CD4-positive, CD25-positive, alpha-beta regulatory T cell (primary cell): Measurements from ENCODE around the gene SLC25A38. TPM values are rescaled to one million over a fixed set of nuclear protein-coding genes. Genes with fewer than 3 reads are reported as not detected.

Experiments
- ATAC-seq, 2 donors: fragments of 150-1000 bp; cut with Tn5 transposase; one replicate each; pipeline ENCODE4 v1.10.0; 2021; ENCODE audit warnings: low read depth in 2 of 2, moderate number of reproducible peaks in 2 of 2, moderate library complexity in 1 of 2
- DNase-seq, 3 donors: peaks; one replicate each; pipeline versions ENCODE4 v3.0.0 to v3.0.0-alpha.2; 2012 to 2022; ENCODE audit warnings: mixed read lengths in 1 of 3
- H3K27ac ChIP-seq: one replicate; pipeline ENCODE4 v1.7.0; 2013; ENCODE audit warnings: mild to moderate bottlenecking, low read length; ENCODE audit not compliant: insufficient read depth, poor library complexity, severe bottlenecking
- H3K27me3 ChIP-seq: one replicate; pipeline ENCODE4 v1.7.0; 2013; ENCODE audit warnings: low read length; ENCODE audit not compliant: control insufficient read depth, insufficient read depth
- H3K36me3 ChIP-seq: one replicate; pipeline ENCODE4 v1.7.0; 2013; ENCODE audit warnings: mild to moderate bottlenecking, low read length, moderate library complexity; ENCODE audit not compliant: control insufficient read depth, insufficient read depth
- H3K4me1 ChIP-seq: 2 replicates; pipeline ENCODE4 v1.7.0; 2013; ENCODE audit warnings: mild to moderate bottlenecking, low read length; ENCODE audit not compliant: insufficient read depth, control insufficient read depth, poor library complexity, severe bottlenecking
- H3K4me3 ChIP-seq: one replicate; pipeline ENCODE4 v1.7.0; 2013; ENCODE audit warnings: low read depth, mild to moderate bottlenecking, low read length, moderate library complexity
- H3K9me3 ChIP-seq, 2 experiments: 1 replicate in 1 of 2; 2 replicates in 1 of 2; pipeline ENCODE4 v1.7.0; 2013; ENCODE audit warnings: low read length in 2 of 2, mild to moderate bottlenecking in 1 of 2, moderate library complexity in 1 of 2; ENCODE audit not compliant: control insufficient read depth in 2 of 2
- H3K27ac Mint-ChIP-seq, 3 donors: one replicate each; pipeline ENCODE4 v1.8.0; 2020 to 2022; ENCODE audit warnings: mild to moderate bottlenecking in 3 of 3, mixed read lengths in 3 of 3, moderate library complexity in 2 of 3
- H3K27me3 Mint-ChIP-seq: one replicate; pipeline ENCODE4 v1.8.0; 2022; ENCODE audit warnings: mild to moderate bottlenecking, mixed read lengths
- H3K36me3 Mint-ChIP-seq: one replicate; pipeline ENCODE4 v1.8.0; 2020; ENCODE audit warnings: mixed read lengths
- H3K4me1 Mint-ChIP-seq, 4 donors: one replicate each; pipeline ENCODE4 v1.8.0; 2020 to 2022; ENCODE audit warnings: mixed read lengths in 4 of 4, mild to moderate bottlenecking in 1 of 4
- H3K4me3 Mint-ChIP-seq, 4 donors: one replicate each; pipeline ENCODE4 v1.8.0; 2020 to 2022; ENCODE audit warnings: mild to moderate bottlenecking in 4 of 4, mixed read lengths in 4 of 4, moderate library complexity in 3 of 4
- H3K9me3 Mint-ChIP-seq, 7 donors: one replicate each; pipeline ENCODE4 v1.8.0; 2020 to 2022; ENCODE audit warnings: mixed read lengths in 7 of 7, mild to moderate bottlenecking in 3 of 7, moderate library complexity in 2 of 7
- polyA plus RNA-seq, 4 donors: library from polyadenylated mRNA; unstranded; fragments of 300-500 nt; fragmentation: Illumina TruSeq; gene quantifications; one replicate each; pipeline ENCODE4 v1.2.3, GENCODE V29; 2021
- total RNA-seq: library from RNA; stranded (reverse); gene quantifications from one replicate; pipeline ENCODE4 v1.2.3, GENCODE V29; 2022

The SLC25A38 gene
- total and polyA plus RNA-seq, 5 donors from 2014 or later: 52.2 to 70.1 (median 65.0) TPM

- H3K27me3 ChIP-seq: no peaks in the 10 kb centered on the region
- no peaks in the 10 kb centered on the region for H3K9me3 ChIP-seq
- H3K4me1 ChIP-seq: peaks cover 12% of the 10 kb centered on the region
- H3K27ac ChIP-seq: no peak overlapping the region
- H3K36me3 Mint-ChIP-seq: peaks cover 5% of the 10 kb centered on the region
- H3K9me3 Mint-ChIP-seq: no peaks in the 10 kb centered on the region
- no peak overlapping the region for H3K27ac Mint-ChIP-seq
- ATAC-seq (peak; percentile 80 to 89), DNase-seq (peak; percentile 50 to 83 (median 70))
- peaks cover 10 to 18% (median 12%) of the 10 kb centered on the region in 4 donors for H3K4me1 Mint-ChIP-seq
- H3K4me3 Mint-ChIP-seq: peak overlapping the region in 2 of 4 donors; percentile 17 to 79
- H3K27me3 Mint-ChIP-seq: no peaks in the 10 kb centered on the region
- H3K36me3 ChIP-seq: no peaks in the 10 kb centered on the region
- no peak overlapping the region for H3K4me3 ChIP-seq
These were observed 5.1 kb upstream of the SLC25A38 start for GRCh38 chr3:39378088-39378487.

- Histone ChIP-seq H3K27me3 (no peaks in the 10 kb centered on the region), H3K27ac (no peak overlapping the region), H3K4me3 (no peak overlapping the region), H3K4me1 (peaks cover 20% of the 10 kb centered on the region), H3K9me3 (no peaks in the 10 kb centered on the region), H3K36me3 (no peaks in the 10 kb centered on the region)
- Mint-ChIP-seq H3K9me3 (no peaks in the 10 kb centered on the region), H3K27me3 (no peaks in the 10 kb centered on the region), H3K27ac (no peak overlapping the region), H3K4me3 (peak overlapping the region in 1 of 4 donors; percentile 83), H3K36me3 (peaks cover 5% of the 10 kb centered on the region), H3K4me1 (peaks cover 10 to 25% (median 15%) of the 10 kb centered on the region in 4 donors)
- no peak for ATAC-seq
- DNase-seq: no peak
These were observed 4.0 kb upstream of the SLC25A38 start for GRCh38 chr3:39378957-39379777.

- DNase-seq (no peak), ATAC-seq (no peak)
- Mint-ChIP-seq H3K27me3 (no peaks in the 10 kb centered on the region), H3K4me1 (peaks cover 10 to 31% (median 18%) of the 10 kb centered on the region in 4 donors), H3K36me3 (peaks cover 5% of the 10 kb centered on the region), H3K27ac (peak overlapping the region in 1 of 3 donors; percentile 59), H3K9me3 (no peaks in the 10 kb centered on the region), H3K4me3 (peak overlapping the region in 2 of 4 donors; percentile 38 to 83)
- Histone ChIP-seq H3K27ac (no peak overlapping the region), H3K4me3 (no peak overlapping the region), H3K4me1 (peaks cover 25% of the 10 kb centered on the region), H3K36me3 (no peaks in the 10 kb centered on the region), H3K27me3 (no peaks in the 10 kb centered on the region), H3K9me3 (no peaks in the 10 kb centered on the region)
These were observed 3.4 kb upstream of the SLC25A38 start for GRCh38 chr3:39379778-39380155.

GRCh38 chr3:39381432-39381831, 1.7 kb upstream of the SLC25A38 start:
- H3K4me3 Mint-ChIP-seq: peak overlapping the region in 3 of 4 donors; percentile 16 to 98 (median 63)
- peaks cover 8% of the 10 kb centered on the region for H3K36me3 Mint-ChIP-seq
- peaks cover 19 to 47% (median 31%) of the 10 kb centered on the region in 4 donors for H3K4me1 Mint-ChIP-seq

GRCh38 chr3:39383881-39384664, 903 bp downstream of the SLC25A38 start:
- Mint-ChIP-seq H3K4me1 (peaks cover 40 to 63% (median 48%) of the 10 kb centered on the region in 4 donors), H3K36me3 (peaks cover 8% of the 10 kb centered on the region), H3K4me3 (peak overlapping the region; percentile 98 to 100 (median 99)), H3K9me3 (peaks cover 0 to 1% (median 0%) of the 10 kb centered on the region in 7 donors), H3K27ac (peak overlapping the region; percentile 93 to 99 (median 99)), H3K27me3 (no peaks in the 10 kb centered on the region)
- H3K4me3 ChIP-seq: peak overlapping the region; percentile 88
- ATAC-seq: peak; percentile 78 to 81
- no peaks in the 10 kb centered on the region for H3K9me3 ChIP-seq
- H3K27ac ChIP-seq: peak overlapping the region; percentile 97
- H3K4me1 ChIP-seq: peaks cover 63% of the 10 kb centered on the region
- DNase-seq: peak; percentile 93 to 95 (median 93)
- H3K36me3 ChIP-seq: no peaks in the 10 kb centered on the region
- H3K27me3 ChIP-seq: no peaks in the 10 kb centered on the region

More at GRCh38 chr3:39381432-39381831, 1.7 kb upstream of the SLC25A38 start:
- Histone ChIP-seq H3K9me3 (no peaks in the 10 kb centered on the region), H3K27me3 (no peaks in the 10 kb centered on the region), H3K4me3 (no peak overlapping the region), H3K4me1 (peaks cover 42% of the 10 kb centered on the region), H3K36me3 (no peaks in the 10 kb centered on the region), H3K27ac (no peak overlapping the region)
- no peaks in the 10 kb centered on the region for H3K27me3 Mint-ChIP-seq
- DNase-seq (no peak), ATAC-seq (no peak)
- peak overlapping the region in 1 of 3 donors; percentile 25 for H3K27ac Mint-ChIP-seq
- H3K9me3 Mint-ChIP-seq: no peaks in the 10 kb centered on the region

- ATAC-seq: no peak
These were observed 1.5 kb downstream of the SLC25A38 start for GRCh38 chr3:39384665-39385000.

GRCh38 chr3:39385456-39386090, 2.4 kb downstream of the SLC25A38 start:
- peaks cover 74% of the 10 kb centered on the region for H3K4me1 ChIP-seq
- H3K4me3 ChIP-seq: peak overlapping the region; percentile 88
- H3K36me3 Mint-ChIP-seq: peaks cover 14% of the 10 kb centered on the region
- DNase-seq: peak in 1 of 3 donors; percentile 23
- peak overlapping the region; percentile 58 for H3K27ac ChIP-seq
- peaks cover 47 to 78% (median 56%) of the 10 kb centered on the region in 4 donors for H3K4me1 Mint-ChIP-seq
- peaks cover 10% of the 10 kb centered on the region for H3K36me3 ChIP-seq
- no peaks in the 10 kb centered on the region for H3K27me3 Mint-ChIP-seq
- H3K27ac Mint-ChIP-seq: peak overlapping the region in 2 of 3 donors; percentile 99
- H3K9me3 ChIP-seq: no peaks in the 10 kb centered on the region
- no peak for ATAC-seq
- peak overlapping the region; percentile 98 to 100 (median 99) for H3K4me3 Mint-ChIP-seq
- peaks cover 0 to 1% (median 0%) of the 10 kb centered on the region in 7 donors for H3K9me3 Mint-ChIP-seq
- H3K27me3 ChIP-seq: no peaks in the 10 kb centered on the region

More at GRCh38 chr3:39384665-39385000, 1.5 kb downstream of the SLC25A38 start:
- peaks cover 45 to 69% (median 53%) of the 10 kb centered on the region in 4 donors for H3K4me1 Mint-ChIP-seq
- DNase-seq: no peak
- H3K36me3 ChIP-seq: peaks cover 3% of the 10 kb centered on the region
- H3K4me1 ChIP-seq: peaks cover 69% of the 10 kb centered on the region
- peak overlapping the region; percentile 98 to 100 (median 99) for H3K4me3 Mint-ChIP-seq
- H3K27ac ChIP-seq: peak overlapping the region; percentile 97
- no peaks in the 10 kb centered on the region for H3K9me3 ChIP-seq
- peak overlapping the region in 2 of 3 donors; percentile 99 for H3K27ac Mint-ChIP-seq
- H3K27me3 Mint-ChIP-seq: no peaks in the 10 kb centered on the region
- no peaks in the 10 kb centered on the region for H3K27me3 ChIP-seq
- H3K36me3 Mint-ChIP-seq: peaks cover 13% of the 10 kb centered on the region
- peak overlapping the region; percentile 88 for H3K4me3 ChIP-seq
- H3K9me3 Mint-ChIP-seq: peaks cover 0 to 1% (median 0%) of the 10 kb centered on the region in 7 donors
